Astrocyte (in vitro differentiated cells and primary cell): Measurements from ENCODE around the gene HS3ST3A1. TPM values are rescaled to one million over a fixed set of nuclear protein-coding genes. Genes with fewer than 3 reads are reported as not detected.

Experiments
- DNase-seq: peaks from one replicate; pipeline ENCODE4 v3.0.0-alpha.2; 2010; ENCODE audit warnings: low read depth
- FAIRE-seq: peaks from 2 replicates; lab custom pipeline; 2011; peaks lifted over from hg19 to GRCh38; lab: Jason Lieb, UNC
- H2AFZ ChIP-seq: 2 replicates; pipeline ENCODE4 v1.6.0; 2012; ENCODE audit warnings: low read depth, low read length, inconsistent platforms
- H3K27ac ChIP-seq: 2 replicates; pipeline ENCODE4 v1.5.1; 2011; ENCODE audit warnings: low read depth, low read length, inconsistent platforms
- H3K27me3 ChIP-seq: 2 replicates; pipeline ENCODE4 v1.6.0; 2011; ENCODE audit warnings: low read length, inconsistent platforms; ENCODE audit not compliant: insufficient read depth
- H3K36me3 ChIP-seq: 2 replicates; pipeline ENCODE4 v1.5.1; 2011; ENCODE audit warnings: low read length, inconsistent platforms; ENCODE audit not compliant: insufficient read depth
- H3K4me1 ChIP-seq: 2 replicates; pipeline ENCODE4 v1.5.1; 2011; ENCODE audit warnings: low read length, inconsistent platforms; ENCODE audit not compliant: insufficient read depth
- H3K4me2 ChIP-seq: 2 replicates; pipeline ENCODE4 v1.6.0; 2012; ENCODE audit warnings: low read length, inconsistent platforms
- H3K4me3 ChIP-seq: 2 replicates; pipeline ENCODE4 v1.5.1; 2011; ENCODE audit warnings: low read depth, mild to moderate bottlenecking, low read length, inconsistent platforms; ENCODE audit not compliant: insufficient read depth
- H3K79me2 ChIP-seq: 2 replicates; pipeline ENCODE4 v1.6.0; 2012; ENCODE audit warnings: mild to moderate bottlenecking, low read length, inconsistent platforms; ENCODE audit not compliant: insufficient read depth
- H3K9ac ChIP-seq: 2 replicates; pipeline ENCODE4 v1.6.0; 2012; ENCODE audit warnings: mild to moderate bottlenecking, low read length, inconsistent platforms
- H3K9me3 ChIP-seq: 2 replicates; pipeline ENCODE4 v1.5.1; 2012; ENCODE audit warnings: low read depth, mild to moderate bottlenecking, low read length, inconsistent platforms; ENCODE audit not compliant: insufficient read depth
- H4K20me1 ChIP-seq: 2 replicates; pipeline ENCODE4 v1.6.0; 2012; ENCODE audit warnings: low read length, inconsistent platforms; ENCODE audit not compliant: insufficient read depth
- H3K27ac Mint-ChIP-seq: one replicate; pipeline ENCODE4 v1.8.0; 2021; ENCODE audit warnings: mild to moderate bottlenecking, mixed read lengths; ENCODE audit not compliant: unreplicated experiment
- H3K27me3 Mint-ChIP-seq: one replicate; pipeline ENCODE4 v1.8.0; 2021; ENCODE audit warnings: low read depth, mixed read lengths; ENCODE audit not compliant: unreplicated experiment
- H3K36me3 Mint-ChIP-seq: one replicate; pipeline ENCODE4 v1.8.0; 2021; ENCODE audit warnings: low read depth, mixed read lengths; ENCODE audit not compliant: unreplicated experiment
- H3K4me1 Mint-ChIP-seq: one replicate; pipeline ENCODE4 v1.8.0; 2021; ENCODE audit warnings: low read depth, mixed read lengths; ENCODE audit not compliant: unreplicated experiment
- H3K4me3 Mint-ChIP-seq: one replicate; pipeline ENCODE4 v1.8.0; 2021; ENCODE audit warnings: mild to moderate bottlenecking, moderate library complexity, mixed read lengths; ENCODE audit not compliant: unreplicated experiment
- H3K9me3 Mint-ChIP-seq: one replicate; pipeline ENCODE4 v1.8.0; 2021; ENCODE audit warnings: mild to moderate bottlenecking, mixed read lengths; ENCODE audit not compliant: unreplicated experiment
- CTCF ChIP-seq: IDR thresholded peaks from 2 replicates; pipeline ENCODE4 v1.5.1; 2011; ENCODE audit warnings: low read depth, mild to moderate bottlenecking, inconsistent platforms, low read length, moderate library complexity; ENCODE audit not compliant: insufficient read depth
- EZH2 ChIP-seq: IDR thresholded peaks from 2 replicates; pipeline ENCODE4 v1.6.1; 2012; ENCODE audit warnings: mild to moderate bottlenecking, low read length, inconsistent platforms; ENCODE audit not compliant: insufficient read depth
- total RNA-seq: library from RNA; stranded (reverse); gene quantifications from 2 replicates; pipeline ENCODE4 v1.2.1, GENCODE V29; 2021

The HS3ST3A1 gene
- total RNA-seq, 1 donor from 2014 or later = 7.6 TPM

GRCh38 chr17:13537167-13537731 is 64.5 kb downstream of the HS3ST3A1 start:
- peaks cover 13% of the 10 kb centered on the region for H3K36me3 Mint-ChIP-seq
- Histone ChIP-seq H3K79me2 (peaks cover 42% of the 10 kb centered on the region), H3K9me3 (peaks cover 4% of the 10 kb centered on the region), H3K27me3 (no peaks in the 10 kb centered on the region), H3K9ac (no peak overlapping the region), H3K4me2 (no peak overlapping the region), H3K4me3 (no peak overlapping the region), H2AFZ (no peak overlapping the region), H3K4me1 (peaks cover 35% of the 10 kb centered on the region), H3K36me3 (peaks cover 9% of the 10 kb centered on the region), H3K27ac (no peak overlapping the region), H4K20me1 (no peaks in the 10 kb centered on the region)
- peak overlapping the region; percentile 27 for H3K27ac Mint-ChIP-seq
- H3K27me3 Mint-ChIP-seq = no peaks in the 10 kb centered on the region
- FAIRE-seq (no peak), DNase-seq (peak; percentile 48)
- no peak overlapping the region for H3K4me3 Mint-ChIP-seq
- TF ChIP-seq EZH2 = no peak
- TF ChIP-seq CTCF = no peak
- peaks cover 3% of the 10 kb centered on the region for H3K9me3 Mint-ChIP-seq
- H3K4me1 Mint-ChIP-seq = peaks cover 37% of the 10 kb centered on the region

- FAIRE-seq (no peak), DNase-seq (no peak)
- Mint-ChIP-seq H3K4me3 (no peak overlapping the region), H3K27ac (no peak overlapping the region), H3K36me3 (peaks cover 17% of the 10 kb centered on the region), H3K27me3 (no peaks in the 10 kb centered on the region), H3K9me3 (peaks cover 3% of the 10 kb centered on the region), H3K4me1 (peaks cover 33% of the 10 kb centered on the region)
- Histone ChIP-seq H3K27me3 (no peaks in the 10 kb centered on the region), H3K4me1 (peaks cover 29% of the 10 kb centered on the region), H2AFZ (no peak overlapping the region), H3K36me3 (peaks cover 16% of the 10 kb centered on the region), H3K4me3 (no peak overlapping the region), H3K9me3 (peaks cover 4% of the 10 kb centered on the region), H3K27ac (no peak overlapping the region), H4K20me1 (no peaks in the 10 kb centered on the region), H3K79me2 (peaks cover 61% of the 10 kb centered on the region), H3K9ac (no peak overlapping the region), H3K4me2 (no peak overlapping the region)
- no peak for TF ChIP-seq CTCF
- no peak for TF ChIP-seq EZH2
Measured at GRCh38 chr17:13534946-13535345, 66.8 kb downstream of the HS3ST3A1 start.

- FAIRE-seq (peak; percentile 72), DNase-seq (peak; percentile 83)
- Histone ChIP-seq H3K9me3 (no peaks in the 10 kb centered on the region), H3K27ac (peak overlapping the region; percentile 50), H4K20me1 (no peaks in the 10 kb centered on the region), H3K9ac (peak overlapping the region; percentile 16), H3K27me3 (no peaks in the 10 kb centered on the region), H3K79me2 (peaks cover 66% of the 10 kb centered on the region), H3K4me1 (peaks cover 14% of the 10 kb centered on the region), H3K4me3 (no peak overlapping the region), H3K36me3 (peaks cover 12% of the 10 kb centered on the region), H3K4me2 (peak overlapping the region; percentile 64), H2AFZ (peak overlapping the region; percentile 9)
- Mint-ChIP-seq H3K4me1 (peaks cover 16% of the 10 kb centered on the region), H3K9me3 (peaks cover 2% of the 10 kb centered on the region), H3K4me3 (no peak overlapping the region), H3K27ac (peak overlapping the region; percentile 67), H3K36me3 (peaks cover 15% of the 10 kb centered on the region), H3K27me3 (no peaks in the 10 kb centered on the region)
- TF ChIP-seq CTCF (no peak), EZH2 (no peak)
Measured at GRCh38 chr17:13531721-13532120, 70.0 kb downstream of the HS3ST3A1 start.
